ENCODE measurements around the gene DDIAS. TPM values are rescaled to one million over a fixed set of nuclear protein-coding genes. Genes with fewer than 3 reads are reported as not detected.

DDIAS gene
- total RNA-seq, 4 donors from 2014 or later: 0.91 to 2.4 (median 1.4) TPM

- 83 to 98% methylated on average over 2 of the region's 2 CpGs for WGBS, 2 donors
- DNase-seq (ENCODE audit: low spot score in 2 of 2): no peak
- no peak overlapping the region for H3K4me3 ChIP-seq (ENCODE audit: low read depth, poor library complexity, severe bottlenecking)
- TF ChIP-seq, protein P1, sequence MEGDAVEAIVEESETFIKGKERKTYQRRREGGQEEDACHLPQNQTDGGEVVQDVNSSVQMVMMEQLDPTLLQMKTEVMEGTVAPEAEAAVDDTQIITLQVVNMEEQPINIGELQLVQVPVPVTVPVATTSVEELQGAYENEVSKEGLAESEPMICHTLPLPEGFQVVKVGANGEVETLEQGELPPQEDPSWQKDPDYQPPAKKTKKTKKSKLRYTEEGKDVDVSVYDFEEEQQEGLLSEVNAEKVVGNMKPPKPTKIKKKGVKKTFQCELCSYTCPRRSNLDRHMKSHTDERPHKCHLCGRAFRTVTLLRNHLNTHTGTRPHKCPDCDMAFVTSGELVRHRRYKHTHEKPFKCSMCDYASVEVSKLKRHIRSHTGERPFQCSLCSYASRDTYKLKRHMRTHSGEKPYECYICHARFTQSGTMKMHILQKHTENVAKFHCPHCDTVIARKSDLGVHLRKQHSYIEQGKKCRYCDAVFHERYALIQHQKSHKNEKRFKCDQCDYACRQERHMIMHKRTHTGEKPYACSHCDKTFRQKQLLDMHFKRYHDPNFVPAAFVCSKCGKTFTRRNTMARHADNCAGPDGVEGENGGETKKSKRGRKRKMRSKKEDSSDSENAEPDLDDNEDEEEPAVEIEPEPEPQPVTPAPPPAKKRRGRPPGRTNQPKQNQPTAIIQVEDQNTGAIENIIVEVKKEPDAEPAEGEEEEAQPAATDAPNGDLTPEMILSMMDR (IDR thresholded peaks at IDR 0.05): no peak
- no peak for TF ChIP-seq POLR2A (IDR thresholded peaks at IDR 0.05)
- intact Hi-C loops (cut with DNase I; ENCODE audit: low total_unique reads): no loop called here
These were observed 35.7 kb upstream of the DDIAS start for GRCh38 chr11:82865841-82866240.

- H3K4me3 ChIP-seq (ENCODE audit: low read depth, poor library complexity, severe bottlenecking): no peak overlapping the region
- peak; percentile 89 to 93 for DNase-seq (ENCODE audit: low spot score in 2 of 2)
- TF ChIP-seq POLR2A (IDR thresholded peaks at IDR 0.05): no peak
- TF ChIP-seq, protein P1 (IDR thresholded peaks at IDR 0.05): no peak
- intact Hi-C loops (cut with DNase I; ENCODE audit: low total_unique reads): no loop called here
- 8 to 10% methylated on average over 10 of the region's 10 CpGs for WGBS, 2 donors
These were observed 33.9 kb upstream of the DDIAS start for GRCh38 chr11:82867495-82868082.

DNA sequence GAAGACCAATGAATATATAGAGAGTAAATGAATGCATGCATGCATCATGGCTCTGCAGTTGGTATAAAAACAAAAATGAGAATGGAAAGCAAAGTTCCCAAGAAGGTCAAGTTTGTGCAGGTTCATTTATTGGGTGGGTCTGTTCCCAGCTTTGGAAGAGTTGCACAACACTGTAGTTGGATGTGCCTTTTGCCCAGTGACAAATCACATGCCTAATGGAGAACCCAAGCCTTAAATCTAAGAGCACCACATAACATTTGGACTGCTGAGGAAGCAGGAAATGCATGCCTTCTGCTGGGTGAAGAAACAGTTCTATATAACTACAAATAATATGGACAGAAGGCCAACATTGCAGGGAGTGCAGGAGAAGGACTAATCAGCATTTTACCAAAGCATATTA lies 31.9 kb upstream of the DDIAS start:
- intact Hi-C loops (cut with DNase I; ENCODE audit: low total_unique reads): no loop called here
- no peak for TF ChIP-seq POLR2A (IDR thresholded peaks at IDR 0.05)
- TF ChIP-seq, protein P1 (IDR thresholded peaks at IDR 0.05): no peak
- H3K4me3 ChIP-seq (ENCODE audit: low read depth, poor library complexity, severe bottlenecking): no peak overlapping the region
- DNase-seq (ENCODE audit: low spot score in 2 of 2): peak in 1 of 2 donors; percentile 58

- TF ChIP-seq POLR2A (IDR thresholded peaks at IDR 0.05): no peak
- TF ChIP-seq, protein P1 (IDR thresholded peaks at IDR 0.05): no peak
- 86 to 96% methylated on average over 2 of the region's 2 CpGs for WGBS, 2 donors
These were observed 29.9 kb upstream of the DDIAS start for GRCh38 chr11:82871646-82872045.

GRCh38 chr11:82872377-82873150 lies 29.0 kb upstream of the DDIAS start:
- 86 to 91% methylated on average over 7 of the region's 7 CpGs for WGBS, 2 donors
- intact Hi-C loops (cut with DNase I; ENCODE audit: low total_unique reads): no loop called here
- no peak for DNase-seq (ENCODE audit: low spot score in 2 of 2)
- TF ChIP-seq POLR2A (IDR thresholded peaks at IDR 0.05): no peak
- TF ChIP-seq, protein P1 (IDR thresholded peaks at IDR 0.05): no peak
- H3K4me3 ChIP-seq (ENCODE audit: low read depth, poor library complexity, severe bottlenecking): no peak overlapping the region

More at GRCh38 chr11:82871646-82872045, 29.9 kb upstream of the DDIAS start:
- H3K4me3 ChIP-seq (ENCODE audit: low read depth, poor library complexity, severe bottlenecking): no peak overlapping the region
- no peak for DNase-seq (ENCODE audit: low spot score in 2 of 2)
- intact Hi-C loops (cut with DNase I; ENCODE audit: low total_unique reads): no loop called here

Measured in lower leg skin (tissue), 4 donors.